Mesendoderm (in vitro differentiated cells): ENCODE measurements around the gene WDR48.

ENCODE experiments used
- DNase-seq: peaks from one replicate; pipeline ENCODE4 v3.0.0; 2013
- H2AK5ac ChIP-seq: 2 replicates; pipeline ENCODE4 v1.6.1; 2013; ENCODE audit warnings: low read length, inconsistent platforms
- H2BK120ac ChIP-seq: 2 replicates; pipeline ENCODE4 v1.6.1; 2013; ENCODE audit warnings: low read depth, mild to moderate bottlenecking, low read length, moderate library complexity, mixed read lengths
- H2BK15ac ChIP-seq: replicated peaks from 2 replicates; pipeline ENCODE4 v1.6.1; 2013; ENCODE audit warnings: low read depth, mild to moderate bottlenecking, moderate library complexity
- H2BK5ac ChIP-seq: 2 replicates; pipeline ENCODE4 v1.6.1; 2013; ENCODE audit warnings: low read length, inconsistent platforms
- H3K18ac ChIP-seq: 2 replicates; pipeline ENCODE4 v1.6.1; 2013; ENCODE audit warnings: mild to moderate bottlenecking, low read length, mixed read lengths
- H3K23ac ChIP-seq: one replicate; pipeline ENCODE4 v1.6.1; 2013; ENCODE audit warnings: low read length
- H3K27ac ChIP-seq: 2 replicates; pipeline ENCODE4 v1.5.1; 2013; ENCODE audit warnings: low read depth, mild to moderate bottlenecking, inconsistent platforms, low read length, moderate library complexity
- H3K27me3 ChIP-seq: 2 replicates; pipeline ENCODE4 v1.6.1; 2013; ENCODE audit warnings: low read length, control low read depth, mild to moderate bottlenecking, inconsistent platforms; ENCODE audit not compliant: insufficient read depth, poor library complexity
- H3K36me3 ChIP-seq: 2 replicates; pipeline ENCODE4 v1.6.1; 2013; ENCODE audit warnings: low read length, inconsistent platforms; ENCODE audit not compliant: control insufficient read depth, insufficient read depth
- H3K4ac ChIP-seq: one replicate; pipeline ENCODE4 v1.6.1; 2013; ENCODE audit warnings: low read depth, mild to moderate bottlenecking, low read length, moderate library complexity
- H3K4me1 ChIP-seq: 2 replicates; pipeline ENCODE4 v1.6.1; 2013; ENCODE audit warnings: low read depth, low read length, inconsistent platforms; ENCODE audit not compliant: control insufficient read depth
- H3K4me2 ChIP-seq: 2 replicates; pipeline ENCODE4 v1.6.1; 2013; ENCODE audit warnings: low read length
- H3K4me3 ChIP-seq: 2 replicates; pipeline ENCODE4 v1.5.1; 2013; ENCODE audit warnings: mild to moderate bottlenecking, low read length
- H3K56ac ChIP-seq: one replicate; pipeline ENCODE4 v1.6.1; 2013; ENCODE audit warnings: low read length
- H3K79me1 ChIP-seq: 2 replicates; pipeline ENCODE4 v1.6.1; 2013; ENCODE audit warnings: low read length, inconsistent platforms
- H3K79me2 ChIP-seq: 2 replicates; pipeline ENCODE4 v1.6.1; 2013; ENCODE audit warnings: mild to moderate bottlenecking, low read length; ENCODE audit not compliant: control insufficient read depth, insufficient read depth
- H3K9ac ChIP-seq: 2 replicates; pipeline ENCODE4 v1.6.1; 2013; ENCODE audit warnings: low read length, inconsistent platforms
- H4K5ac ChIP-seq: one replicate; pipeline ENCODE4 v1.6.1; 2013; ENCODE audit warnings: low read length
- H4K8ac ChIP-seq: one replicate; pipeline ENCODE4 v1.6.1; 2013; ENCODE audit warnings: low read depth, mild to moderate bottlenecking, control low read depth, low read length, moderate library complexity
- WGBS: extraction: QIAGEN DNeasy Blood & Tissue Kit; methylation state at CpG from one replicate; pipeline ENCODE4 v1.1.7; 2013; ENCODE audit warnings: low lambda C conversion rate, missing lambda C conversion rate; ENCODE audit not compliant: insufficient coverage; ENCODE audit errors: extremely low coverage; 5-methylcytosine and 5-hydroxymethylcytosine counted together

WDR48 gene

DNA sequence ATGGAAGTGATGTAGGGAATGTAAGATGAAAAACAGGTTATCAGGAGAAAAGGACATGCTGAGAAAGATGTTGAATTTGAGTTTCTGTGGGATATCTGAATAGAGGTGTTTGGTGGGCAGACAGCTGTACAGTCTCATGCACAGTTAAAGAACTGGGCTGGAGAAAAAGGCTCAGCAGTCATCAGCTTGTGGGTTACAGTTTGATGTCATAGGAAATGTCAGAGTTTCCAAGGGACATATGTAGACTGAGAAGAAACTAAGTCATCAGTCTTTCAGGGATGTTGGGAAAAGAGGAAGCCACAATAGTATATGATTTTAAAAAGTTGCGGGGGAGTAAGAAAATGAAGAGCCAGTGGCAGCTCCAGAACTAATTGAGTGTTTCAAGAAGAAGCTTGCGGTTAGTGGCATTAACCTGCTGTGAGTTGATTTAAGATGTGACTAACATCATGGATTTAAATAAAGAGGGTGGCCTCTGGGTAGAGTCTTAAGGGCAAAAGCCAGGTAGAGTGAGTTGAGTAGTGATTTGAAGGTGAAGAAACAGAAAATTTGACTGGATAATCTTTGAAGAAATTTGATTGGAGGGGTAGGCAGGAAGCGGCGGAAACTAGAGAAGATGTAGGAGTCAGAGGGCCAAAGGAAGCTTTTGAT lies 31.0 kb downstream of the WDR48 start:
- H3K56ac ChIP-seq = no peak overlapping the region
- no CpG with 5 or more reads among the region's 4 CpGs for WGBS
- no peak overlapping the region for H3K18ac ChIP-seq
- no peak overlapping the region for H4K8ac ChIP-seq
- H3K27ac ChIP-seq = no peak overlapping the region
- H2AK5ac ChIP-seq = no peak overlapping the region
- no peak overlapping the region for H3K4me2 ChIP-seq
- no peak overlapping the region for H3K9ac ChIP-seq
- H3K4ac ChIP-seq = no peak overlapping the region
- no peaks in the 10 kb centered on the region for H3K79me2 ChIP-seq
- no peak overlapping the region for H3K4me3 ChIP-seq
- peaks cover 1% of the 10 kb centered on the region for H3K36me3 ChIP-seq
- no peaks in the 10 kb centered on the region for H3K4me1 ChIP-seq
- no peaks in the 10 kb centered on the region for H3K79me1 ChIP-seq
- no peak overlapping the region for H3K23ac ChIP-seq
- no peak overlapping the region for H2BK120ac ChIP-seq
- no peak overlapping the region for H2BK5ac ChIP-seq
- no peak overlapping the region for H4K5ac ChIP-seq
- no peak for DNase-seq
- H3K27me3 ChIP-seq = no peaks in the 10 kb centered on the region
- H2BK15ac ChIP-seq = no peak overlapping the region

DNA sequence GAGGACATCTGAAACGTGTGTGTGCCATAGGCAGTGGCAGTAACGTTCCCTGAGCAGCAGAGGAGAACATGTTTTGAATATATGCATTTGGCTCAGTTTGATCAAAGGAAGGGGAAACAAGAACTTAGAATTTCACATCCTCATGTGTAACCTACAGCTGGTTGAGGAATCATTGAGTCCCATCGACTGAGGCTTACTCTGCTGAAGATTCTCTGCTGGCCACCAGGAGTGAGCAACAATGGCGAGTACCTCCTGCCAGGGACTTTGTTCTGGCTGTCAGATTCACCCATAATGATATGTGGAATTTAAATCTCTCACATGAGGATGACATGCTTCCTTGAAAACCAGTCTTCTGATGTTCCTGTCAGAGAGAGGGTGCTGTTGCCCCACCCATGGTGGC lies 34.3 kb downstream of the WDR48 start:
- peaks cover 1% of the 10 kb centered on the region for H3K36me3 ChIP-seq

DNA sequence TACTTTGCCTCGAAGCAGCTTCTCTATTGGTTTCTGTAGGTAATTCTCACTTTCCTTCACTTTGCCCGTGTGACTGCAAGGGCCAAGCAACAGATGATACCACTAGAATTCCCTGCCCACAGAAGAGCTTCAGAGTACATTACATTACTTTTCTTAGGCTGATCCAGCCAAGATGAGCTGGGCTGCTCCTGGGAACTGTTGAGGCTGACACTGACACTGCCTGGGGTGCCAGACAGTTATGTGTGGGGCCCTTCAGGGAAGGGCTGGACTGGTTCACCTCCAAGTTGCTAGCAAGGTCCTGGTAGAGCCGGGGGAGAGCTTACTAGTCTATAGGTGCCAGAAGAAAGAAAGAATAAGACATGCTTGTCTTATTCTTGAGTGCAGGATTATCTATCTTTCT lies 36.6 kb downstream of the WDR48 start:
- no peak overlapping the region for H3K4me3 ChIP-seq
- no peak overlapping the region for H3K23ac ChIP-seq
- no peaks in the 10 kb centered on the region for H3K27me3 ChIP-seq
- no peak overlapping the region for H2BK120ac ChIP-seq
- no peaks in the 10 kb centered on the region for H3K79me1 ChIP-seq
- no peaks in the 10 kb centered on the region for H3K79me2 ChIP-seq
- no peak overlapping the region for H2BK5ac ChIP-seq
- no peak overlapping the region for H2BK15ac ChIP-seq
- H3K27ac ChIP-seq = no peak overlapping the region
- H3K36me3 ChIP-seq = peaks cover 1% of the 10 kb centered on the region
- H3K9ac ChIP-seq = no peak overlapping the region
- H2AK5ac ChIP-seq = no peak overlapping the region
- DNase-seq = no peak
- H3K4me2 ChIP-seq = no peak overlapping the region
- no peak overlapping the region for H3K4ac ChIP-seq
- H3K18ac ChIP-seq = no peak overlapping the region
- no peak overlapping the region for H4K5ac ChIP-seq
- H4K8ac ChIP-seq = no peak overlapping the region
- no CpG with 5 or more reads among the region's 3 CpGs for WGBS
- no peaks in the 10 kb centered on the region for H3K4me1 ChIP-seq
- no peak overlapping the region for H3K56ac ChIP-seq

More for the DNA sequence above, 34.3 kb downstream of the WDR48 start:
- no peaks in the 10 kb centered on the region for H3K4me1 ChIP-seq
- no peak overlapping the region for H3K27ac ChIP-seq
- no peak overlapping the region for H3K56ac ChIP-seq
- no peak overlapping the region for H3K9ac ChIP-seq
- no peak overlapping the region for H3K18ac ChIP-seq
- no peak overlapping the region for H3K4me2 ChIP-seq
- H2BK120ac ChIP-seq = no peak overlapping the region
- no peak overlapping the region for H4K5ac ChIP-seq
- H3K79me1 ChIP-seq = no peaks in the 10 kb centered on the region
- H3K27me3 ChIP-seq = no peaks in the 10 kb centered on the region
- H2BK5ac ChIP-seq = no peak overlapping the region
- H4K8ac ChIP-seq = no peak overlapping the region
- H2AK5ac ChIP-seq = no peak overlapping the region
- no peak overlapping the region for H3K4ac ChIP-seq
- H2BK15ac ChIP-seq = no peak overlapping the region
- no peaks in the 10 kb centered on the region for H3K79me2 ChIP-seq
- WGBS = no CpG with 5 or more reads among the region's 4 CpGs
- no peak overlapping the region for H3K4me3 ChIP-seq
- H3K23ac ChIP-seq = no peak overlapping the region
- DNase-seq = no peak

DNA sequence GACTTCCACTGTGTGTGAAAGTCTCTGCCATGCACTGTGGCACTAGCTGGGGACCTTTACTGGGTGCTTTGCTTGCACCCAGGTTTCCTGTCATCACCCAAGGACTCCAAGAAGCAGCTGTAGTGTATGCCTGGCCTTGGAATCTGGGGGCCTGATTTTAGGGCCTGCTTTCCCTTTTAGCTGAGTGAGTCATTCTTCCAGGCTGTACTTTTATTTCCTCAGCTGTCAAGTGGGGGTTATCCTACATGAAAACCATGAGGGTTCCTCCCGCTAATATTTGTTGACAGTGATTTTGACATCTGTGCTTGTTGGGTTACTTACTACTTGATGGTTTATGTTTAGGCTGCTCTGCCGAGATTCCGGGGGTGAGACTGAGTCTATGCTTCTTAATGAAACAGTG lies 37.1 kb downstream of the WDR48 start:
- no peak overlapping the region for H3K23ac ChIP-seq
- peaks cover 1% of the 10 kb centered on the region for H3K36me3 ChIP-seq
- no peak overlapping the region for H3K4me2 ChIP-seq
- no peak overlapping the region for H3K4me3 ChIP-seq
- H2AK5ac ChIP-seq = no peak overlapping the region
- H4K5ac ChIP-seq = no peak overlapping the region
- no peaks in the 10 kb centered on the region for H3K79me1 ChIP-seq
- H2BK5ac ChIP-seq = no peak overlapping the region
- no peak overlapping the region for H3K18ac ChIP-seq
- H3K27me3 ChIP-seq = no peaks in the 10 kb centered on the region
- H2BK15ac ChIP-seq = no peak overlapping the region
- no peak overlapping the region for H3K56ac ChIP-seq
- no peak overlapping the region for H3K9ac ChIP-seq
- DNase-seq = no peak
- H2BK120ac ChIP-seq = no peak overlapping the region
- no CpG with 5 or more reads among the region's 3 CpGs for WGBS
- H4K8ac ChIP-seq = no peak overlapping the region
- no peak overlapping the region for H3K27ac ChIP-seq
- H3K4me1 ChIP-seq = no peaks in the 10 kb centered on the region
- no peaks in the 10 kb centered on the region for H3K79me2 ChIP-seq
- H3K4ac ChIP-seq = no peak overlapping the region

DNA sequence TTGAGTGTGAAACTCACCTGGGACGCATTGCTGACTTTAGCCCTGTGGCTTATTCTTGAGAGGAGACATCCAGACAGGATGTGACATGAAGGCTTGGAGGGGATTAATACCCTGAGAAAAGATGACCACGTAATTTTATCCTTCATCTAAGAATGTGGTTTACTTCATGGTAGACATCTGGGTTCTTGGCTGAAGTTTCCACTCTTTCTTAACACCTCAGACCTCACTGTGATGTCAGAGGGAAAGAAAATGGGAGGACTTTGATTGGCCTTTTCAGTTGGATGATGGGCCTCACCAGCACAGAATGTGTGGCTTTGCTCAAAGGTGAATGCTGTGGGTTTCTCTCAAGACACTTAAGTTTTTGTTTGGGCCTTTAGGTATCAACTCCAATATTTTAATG lies 39.1 kb downstream of the WDR48 start:
- Histone ChIP-seq H4K8ac (no peak overlapping the region), H2BK5ac (no peak overlapping the region), H3K27me3 (no peaks in the 10 kb centered on the region), H3K18ac (no peak overlapping the region), H4K5ac (no peak overlapping the region), H2BK15ac (no peak overlapping the region), H3K27ac (no peak overlapping the region), H3K79me1 (no peaks in the 10 kb centered on the region), H2AK5ac (no peak overlapping the region), H3K4me2 (no peak overlapping the region), H3K4me3 (no peak overlapping the region), H3K9ac (no peak overlapping the region), H3K23ac (no peak overlapping the region), H3K79me2 (no peaks in the 10 kb centered on the region), H3K4ac (no peak overlapping the region), H3K56ac (no peak overlapping the region), H3K36me3 (peaks cover 1% of the 10 kb centered on the region), H3K4me1 (no peaks in the 10 kb centered on the region), H2BK120ac (no peak overlapping the region)
- no peak for DNase-seq
- no CpG with 5 or more reads among the region's 2 CpGs for WGBS
